GM12864 (cell line): Measurements from ENCODE around the gene KLHL21.

Experiments used
- DNase-seq: peaks from one replicate; pipeline ENCODE4 v3.0.0-alpha.2; 2011; ENCODE audit warnings: low read depth
- H3K4me3 ChIP-seq: 2 replicates; pipeline ENCODE4 v1.5.1; 2011; ENCODE audit warnings: mild to moderate bottlenecking, low read depth, low read length, control low read depth
- TF ChIP-seq, protein P1 (sequence below): IDR thresholded peaks from 2 replicates; pipeline ENCODE4 v1.5.1; 2011; ENCODE audit warnings: low read depth, mild to moderate bottlenecking, moderate library complexity, low read length, control low read depth, inconsistent platforms; ENCODE audit errors: missing control alignments

KLHL21 gene

DNA sequence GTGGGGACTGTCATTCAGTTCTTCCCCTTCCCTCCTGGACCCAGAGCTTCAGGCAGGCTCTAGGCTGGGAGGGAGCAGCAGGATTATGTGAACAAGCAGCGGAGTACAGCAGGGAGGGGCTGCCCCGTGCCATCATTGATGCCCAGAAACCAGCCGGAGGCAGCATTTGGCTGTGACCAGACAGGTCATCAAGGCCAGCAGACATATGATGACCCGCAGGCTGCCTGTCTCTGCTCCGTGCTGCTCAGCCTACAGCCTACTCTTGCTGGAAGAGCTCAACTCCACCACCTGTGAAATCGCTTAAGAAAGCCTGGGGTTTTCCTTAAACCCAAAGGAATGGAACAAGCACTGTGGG lies 4.9 kb downstream of the KLHL21 start:
- no peak overlapping the region for H3K4me3 ChIP-seq
- no peak for DNase-seq
- TF ChIP-seq, protein P1, sequence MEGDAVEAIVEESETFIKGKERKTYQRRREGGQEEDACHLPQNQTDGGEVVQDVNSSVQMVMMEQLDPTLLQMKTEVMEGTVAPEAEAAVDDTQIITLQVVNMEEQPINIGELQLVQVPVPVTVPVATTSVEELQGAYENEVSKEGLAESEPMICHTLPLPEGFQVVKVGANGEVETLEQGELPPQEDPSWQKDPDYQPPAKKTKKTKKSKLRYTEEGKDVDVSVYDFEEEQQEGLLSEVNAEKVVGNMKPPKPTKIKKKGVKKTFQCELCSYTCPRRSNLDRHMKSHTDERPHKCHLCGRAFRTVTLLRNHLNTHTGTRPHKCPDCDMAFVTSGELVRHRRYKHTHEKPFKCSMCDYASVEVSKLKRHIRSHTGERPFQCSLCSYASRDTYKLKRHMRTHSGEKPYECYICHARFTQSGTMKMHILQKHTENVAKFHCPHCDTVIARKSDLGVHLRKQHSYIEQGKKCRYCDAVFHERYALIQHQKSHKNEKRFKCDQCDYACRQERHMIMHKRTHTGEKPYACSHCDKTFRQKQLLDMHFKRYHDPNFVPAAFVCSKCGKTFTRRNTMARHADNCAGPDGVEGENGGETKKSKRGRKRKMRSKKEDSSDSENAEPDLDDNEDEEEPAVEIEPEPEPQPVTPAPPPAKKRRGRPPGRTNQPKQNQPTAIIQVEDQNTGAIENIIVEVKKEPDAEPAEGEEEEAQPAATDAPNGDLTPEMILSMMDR: no peak

DNA sequence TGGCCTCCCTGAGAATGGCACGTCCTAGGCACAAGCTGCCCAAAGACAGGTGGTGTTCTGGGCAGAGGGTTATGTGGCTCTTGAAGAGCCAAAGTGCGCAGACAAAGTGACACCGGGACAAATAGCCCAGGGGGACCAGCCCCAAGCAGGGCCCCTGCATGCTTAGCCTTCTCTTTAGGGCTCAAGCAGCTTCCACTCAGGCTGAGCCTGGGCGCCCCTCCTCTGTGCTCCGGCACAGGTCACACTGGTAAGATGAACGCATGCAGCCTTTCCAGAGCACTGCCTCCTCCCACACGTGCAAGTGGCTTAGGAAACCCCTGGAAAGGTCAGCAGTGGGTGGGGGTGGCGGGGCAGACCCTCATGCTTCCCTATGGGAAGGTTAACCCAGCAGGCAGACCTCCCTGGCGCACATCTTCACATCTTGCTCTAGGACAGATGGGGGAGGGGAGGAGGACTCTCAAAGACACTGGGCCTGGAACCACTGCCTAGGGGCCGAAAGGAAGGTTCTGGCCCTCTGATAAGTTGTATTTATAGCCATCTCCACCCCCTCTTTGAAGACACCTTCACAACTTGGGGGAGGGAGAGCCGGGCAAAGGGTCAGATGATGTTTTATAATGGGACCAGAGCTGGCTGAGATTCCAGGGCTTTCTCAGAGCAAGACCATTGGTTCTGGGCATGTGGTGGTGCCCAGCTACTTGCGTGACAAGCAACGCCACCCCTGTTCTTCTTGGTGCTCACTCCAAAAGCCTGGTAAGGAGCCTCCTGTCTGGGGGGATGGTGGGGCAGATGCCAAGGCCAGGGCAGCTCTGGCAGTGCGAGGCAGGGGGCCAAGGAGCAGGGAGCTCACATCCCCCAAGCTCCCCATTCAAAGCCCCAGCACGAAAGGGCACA lies 5.5 kb downstream of the KLHL21 start:
- TF ChIP-seq, protein P1: no peak
- no peak for DNase-seq
- H3K4me3 ChIP-seq: no peak overlapping the region

DNA sequence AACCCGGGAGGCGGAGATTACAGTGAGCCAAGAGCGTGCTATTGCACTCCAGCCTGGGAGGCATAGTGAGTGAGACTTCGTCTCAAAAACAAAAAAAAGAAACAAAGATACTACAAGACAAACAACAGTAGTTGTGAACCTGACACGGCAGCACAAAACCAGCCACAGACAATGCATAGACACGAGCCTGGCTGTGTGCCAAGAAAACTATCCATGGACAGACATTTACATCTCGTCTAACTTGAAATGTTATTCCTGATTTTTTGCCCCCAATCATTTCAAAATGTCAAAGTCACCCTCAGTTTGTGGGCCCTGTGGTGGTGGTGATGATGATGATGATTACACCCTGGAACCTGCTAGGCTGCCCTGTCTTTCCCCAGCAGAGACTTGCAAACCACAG lies 6.3 kb downstream of the KLHL21 start:
- TF ChIP-seq, protein P1: no peak
- no peak overlapping the region for H3K4me3 ChIP-seq
- DNase-seq: no peak

DNA sequence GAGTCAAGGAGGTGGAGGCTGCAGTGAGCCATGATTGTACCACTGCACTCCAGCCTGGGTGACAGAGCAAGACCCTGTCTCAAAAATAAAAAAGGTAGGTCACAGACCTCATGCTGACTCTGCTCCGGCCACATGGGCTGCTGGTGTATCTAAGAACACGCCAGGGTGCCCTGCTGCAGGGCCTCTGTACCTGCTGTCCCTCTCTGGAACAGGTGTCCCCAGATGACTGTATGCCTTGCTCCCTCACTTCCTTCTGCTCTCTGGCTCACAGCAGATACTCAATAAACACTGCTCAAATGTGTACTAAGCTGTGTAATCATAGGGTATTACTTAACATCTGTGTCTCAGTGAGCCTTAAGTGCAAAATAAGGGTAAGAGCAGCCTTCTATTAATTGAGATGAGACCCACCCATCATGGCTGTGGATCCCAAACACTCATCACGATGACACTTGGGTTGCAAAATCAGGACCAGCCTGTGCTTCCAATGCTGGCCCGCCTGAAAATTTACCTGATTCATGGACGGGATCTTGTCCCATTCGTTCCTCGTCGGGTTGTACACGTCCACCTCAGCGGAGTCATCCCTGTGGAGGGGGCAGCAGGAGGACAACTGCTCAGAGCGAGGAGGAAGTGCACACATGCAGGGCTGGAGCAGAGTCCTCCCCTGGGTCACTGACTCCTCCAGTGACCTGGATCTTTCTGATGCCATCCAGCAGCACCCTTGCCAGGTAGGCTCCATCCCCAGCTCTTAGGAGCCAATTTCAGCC lies 7.5 kb downstream of the KLHL21 start:
- TF ChIP-seq, protein P1: no peak
- no peak overlapping the region for H3K4me3 ChIP-seq
- no peak for DNase-seq

DNA sequence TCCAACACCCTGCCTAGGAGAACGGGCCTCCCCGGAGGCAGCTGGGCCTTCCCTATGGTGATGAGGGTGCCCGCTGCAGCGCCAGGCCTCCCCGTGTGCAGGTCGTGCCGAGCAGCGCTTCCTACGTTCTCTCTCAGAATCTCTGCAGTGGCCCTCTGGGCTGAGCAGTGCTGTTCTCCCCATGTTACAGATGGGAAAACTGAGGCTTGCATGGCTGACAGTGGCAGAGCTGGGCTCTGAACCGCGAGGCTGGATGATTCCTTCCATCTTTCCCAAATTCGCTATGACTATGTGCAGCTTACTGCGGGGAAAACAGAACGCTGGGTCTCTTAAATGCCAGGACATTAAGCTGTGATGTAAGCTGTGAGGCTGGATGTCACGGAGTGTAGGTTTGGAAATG lies 8.9 kb downstream of the KLHL21 start:
- TF ChIP-seq, protein P1: no peak
- no peak overlapping the region for H3K4me3 ChIP-seq
- no peak for DNase-seq

DNA sequence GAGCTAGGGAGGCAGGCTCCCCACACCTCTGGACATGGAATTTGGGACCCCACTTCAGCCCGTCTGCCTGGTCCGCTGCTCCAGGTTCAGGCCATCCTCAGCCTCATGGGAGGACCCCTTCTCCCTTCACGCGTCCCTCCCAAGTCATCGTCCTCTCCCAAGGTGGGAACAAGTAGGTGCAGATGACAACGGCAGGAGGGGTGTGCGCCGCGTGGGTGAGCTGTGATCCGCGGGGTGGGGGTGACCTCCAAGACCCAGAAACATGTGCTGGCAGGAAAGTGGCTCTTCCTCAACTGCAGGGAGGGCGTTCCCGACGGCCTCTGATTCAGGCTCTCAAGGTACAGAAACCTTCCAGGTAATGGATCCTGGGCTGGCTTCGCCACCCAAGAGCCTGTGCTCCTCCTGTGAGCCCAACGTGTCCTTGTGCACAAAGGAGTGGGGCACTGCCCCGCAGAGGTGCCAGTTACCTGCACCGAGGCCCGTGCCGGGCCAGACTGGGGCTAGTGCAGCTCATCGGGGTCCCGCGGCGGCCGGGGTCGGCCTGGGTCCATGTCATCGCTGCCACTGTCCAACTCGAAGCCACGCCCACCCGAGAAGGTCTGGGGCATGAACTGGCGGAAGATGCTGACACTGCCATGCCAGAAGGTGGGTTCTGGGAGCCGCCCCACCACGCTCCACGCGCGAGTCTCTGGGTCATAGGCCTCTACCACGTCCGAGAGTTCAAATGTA lies 9.6 kb downstream of the KLHL21 start:
- TF ChIP-seq, protein P1: no peak
- no peak overlapping the region for H3K4me3 ChIP-seq
- DNase-seq: no peak
